GM11168 (cell line): ENCODE measurements around the gene FUT8.

Experiments
- in situ Hi-C: fragments of 300-500 bp; cut with MboI; formaldehyde crosslinking; loops from one replicate; pipeline ENCODE4 v1.12.0; 2022; ENCODE audit warnings: low sequenced_read_pairs; ENCODE audit not compliant: unreplicated experiment

Gene FUT8

GRCh38 chr14:65745396-65746190 lies 333.1 kb downstream of the FUT8 start:
- in situ Hi-C loops = loop anchor here (5.0 kb wide), 1 partner anchor 82 kb away; no protein-coding TSS in a partner anchor

GRCh38 chr14:65748796-65749195 lies 336.3 kb downstream of the FUT8 start:
- in situ Hi-C loops = loop anchor here (5.0 kb wide), 1 partner anchor 79 kb away; no protein-coding TSS in a partner anchor

GRCh38 chr14:65749287-65749686 lies 336.8 kb downstream of the FUT8 start:
- in situ Hi-C loops = loop anchor here (5.0 kb wide), 1 partner anchor 78 kb away; no protein-coding TSS in a partner anchor

GRCh38 chr14:65750906-65751305 lies 338.4 kb downstream of the FUT8 start:
- in situ Hi-C loops = no loop called here

GRCh38 chr14:65751510-65751909 lies 339.0 kb downstream of the FUT8 start:
- in situ Hi-C loops = no loop called here

GRCh38 chr14:65753061-65753460 lies 340.5 kb downstream of the FUT8 start:
- in situ Hi-C loops = no loop called here

GRCh38 chr14:65755331-65755730 lies 342.8 kb downstream of the FUT8 start:
- in situ Hi-C loops = no loop called here

- in situ Hi-C loops = no loop called here
Observed at GRCh38 chr14:65756880-65757279, 344.4 kb downstream of the FUT8 start.

- in situ Hi-C loops = no loop called here
Observed at GRCh38 chr14:65769151-65769550, 356.6 kb downstream of the FUT8 start.

- in situ Hi-C loops = no loop called here
Observed at GRCh38 chr14:65770681-65771080, 358.2 kb downstream of the FUT8 start.

- in situ Hi-C loops = no loop called here
Observed at GRCh38 chr14:65771271-65771670, 358.7 kb downstream of the FUT8 start.

GRCh38 chr14:65772466-65772865 lies 359.9 kb downstream of the FUT8 start:
- in situ Hi-C loops = no loop called here

- in situ Hi-C loops = no loop called here
Observed at GRCh38 chr14:65772921-65773574, 360.5 kb downstream of the FUT8 start.

GRCh38 chr14:65774041-65774440 lies 361.5 kb downstream of the FUT8 start:
- in situ Hi-C loops = no loop called here

- in situ Hi-C loops = no loop called here
Observed at GRCh38 chr14:65776193-65776852, 363.8 kb downstream of the FUT8 start.

- in situ Hi-C loops = no loop called here
Observed at GRCh38 chr14:65780566-65780965, 368.0 kb downstream of the FUT8 start.

- in situ Hi-C loops = no loop called here
Observed at GRCh38 chr14:65783101-65783500, 370.6 kb downstream of the FUT8 start.

GRCh38 chr14:65783576-65783975 lies 371.0 kb downstream of the FUT8 start:
- in situ Hi-C loops = no loop called here

- in situ Hi-C loops = no loop called here
Observed at GRCh38 chr14:65784574-65784973, 372.0 kb downstream of the FUT8 start.

- in situ Hi-C loops = no loop called here
Observed at GRCh38 chr14:65787461-65787860, 374.9 kb downstream of the FUT8 start.

- in situ Hi-C loops = no loop called here
Observed at GRCh38 chr14:65788876-65789275, 376.3 kb downstream of the FUT8 start.
